ENCODE measurements around the gene SLC41A3.

GRCh38 chr3:126125341-126125740, 41.4 kb upstream of the SLC41A3 start:
- no peak for TF ChIP-seq RELA (IDR thresholded peaks at IDR 0.05; ENCODE audit: borderline replicate concordance, partially characterized antibody)
- TF ChIP-seq SREBF2 (IDR thresholded peaks at IDR 0.05; ENCODE audit: low read length): no peak
- TF ChIP-seq MXI1 (IDR thresholded peaks at IDR 0.05; ENCODE audit: low read depth, low read length): no peak
- TF ChIP-seq TARDBP (IDR thresholded peaks at IDR 0.05; ENCODE audit: borderline replicate concordance): no peak
- TF ChIP-seq ZNF24 (IDR thresholded peaks at IDR 0.05): no peak
- TF ChIP-seq MYC (IDR thresholded peaks at IDR 0.05; ENCODE audit: insufficient read depth, insufficient read length, insufficient replicate concordance, low read length, severe bottlenecking): no peak
- TF ChIP-seq CTCF (IDR thresholded peaks at IDR 0.05 in 2 of 3, conservative IDR thresholded peaks at IDR 0.05 in 1 of 3; ENCODE audit: control insufficient read depth in 2 of 3, extremely low read depth in 1 of 3, insufficient read depth in 1 of 3, low read depth in 3 of 3, low read length in 3 of 3): no peak
- TF ChIP-seq, protein P1, sequence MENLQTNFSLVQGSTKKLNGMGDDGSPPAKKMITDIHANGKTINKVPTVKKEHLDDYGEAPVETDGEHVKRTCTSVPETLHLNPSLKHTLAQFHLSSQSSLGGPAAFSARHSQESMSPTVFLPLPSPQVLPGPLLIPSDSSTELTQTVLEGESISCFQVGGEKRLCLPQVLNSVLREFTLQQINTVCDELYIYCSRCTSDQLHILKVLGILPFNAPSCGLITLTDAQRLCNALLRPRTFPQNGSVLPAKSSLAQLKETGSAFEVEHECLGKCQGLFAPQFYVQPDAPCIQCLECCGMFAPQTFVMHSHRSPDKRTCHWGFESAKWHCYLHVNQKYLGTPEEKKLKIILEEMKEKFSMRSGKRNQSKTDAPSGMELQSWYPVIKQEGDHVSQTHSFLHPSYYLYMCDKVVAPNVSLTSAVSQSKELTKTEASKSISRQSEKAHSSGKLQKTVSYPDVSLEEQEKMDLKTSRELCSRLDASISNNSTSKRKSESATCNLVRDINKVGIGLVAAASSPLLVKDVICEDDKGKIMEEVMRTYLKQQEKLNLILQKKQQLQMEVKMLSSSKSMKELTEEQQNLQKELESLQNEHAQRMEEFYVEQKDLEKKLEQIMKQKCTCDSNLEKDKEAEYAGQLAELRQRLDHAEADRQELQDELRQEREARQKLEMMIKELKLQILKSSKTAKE (IDR thresholded peaks at IDR 0.05; ENCODE audit: low read depth, poor library complexity, severe bottlenecking): no peak
- TF ChIP-seq, protein P2, sequence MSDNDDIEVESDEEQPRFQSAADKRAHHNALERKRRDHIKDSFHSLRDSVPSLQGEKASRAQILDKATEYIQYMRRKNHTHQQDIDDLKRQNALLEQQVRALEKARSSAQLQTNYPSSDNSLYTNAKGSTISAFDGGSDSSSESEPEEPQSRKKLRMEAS (IDR thresholded peaks at IDR 0.05; ENCODE audit: low read depth, low read length): no peak
